Measurements from ENCODE around the gene PHKG2. TPM values are rescaled to one million over a fixed set of nuclear protein-coding genes. Genes with fewer than 3 reads are reported as not detected.

Gene PHKG2
- total and polyA plus RNA-seq, 3 donors from 2014 or later: 78.4 to 312 (median 129) TPM

GRCh38 chr16:30793508-30794069 lies 45.4 kb downstream of the PHKG2 start:
- Histone ChIP-seq H3K9me3 (no peaks in the 10 kb centered on the region), H3K27ac (no peak overlapping the region), H3K4me3 (no peak overlapping the region), H3K27me3 (no peaks in the 10 kb centered on the region), H3K36me3 (ENCODE audit: low read depth, missing control alignments) (no peaks in the 10 kb centered on the region), H3K4me1 (no peaks in the 10 kb centered on the region)
- no peak for TF ChIP-seq CTCF (IDR thresholded peaks at IDR 0.05)
- TF ChIP-seq POLR2A (IDR thresholded peaks at IDR 0.05): no peak
- 76 to 83% methylated on average over 6 to 7 of the region's 7 CpGs for WGBS, 2 donors
- intact Hi-C loops (cut with DNase I; ENCODE audit: low total_unique reads): no loop called here
- DNase-seq: no peak

- WGBS, 2 donors: 88 to 92% methylated on average over 3 of the region's 3 CpGs
- Histone ChIP-seq H3K4me1 (no peaks in the 10 kb centered on the region), H3K27ac (no peak overlapping the region), H3K36me3 (ENCODE audit: low read depth, missing control alignments) (no peaks in the 10 kb centered on the region), H3K4me3 (no peak overlapping the region), H3K9me3 (no peaks in the 10 kb centered on the region), H3K27me3 (no peaks in the 10 kb centered on the region)
- intact Hi-C loops (cut with DNase I; ENCODE audit: low total_unique reads): no loop called here
- TF ChIP-seq CTCF (IDR thresholded peaks at IDR 0.05) (no peak), POLR2A (IDR thresholded peaks at IDR 0.05) (no peak)
- DNase-seq: no peak
Measured at GRCh38 chr16:30794634-30795033, 46.4 kb downstream of the PHKG2 start.

GRCh38 chr16:30797670-30798309 lies 49.6 kb downstream of the PHKG2 start:
- Histone ChIP-seq H3K27ac (no peak overlapping the region), H3K27me3 (no peaks in the 10 kb centered on the region), H3K36me3 (ENCODE audit: low read depth, missing control alignments) (no peaks in the 10 kb centered on the region), H3K4me3 (no peak overlapping the region), H3K9me3 (no peaks in the 10 kb centered on the region), H3K4me1 (no peaks in the 10 kb centered on the region)
- WGBS, 2 donors: 82 to 85% methylated on average over 8 of the region's 8 CpGs
- no peak for DNase-seq
- intact Hi-C loops (cut with DNase I; ENCODE audit: low total_unique reads): no loop called here
- TF ChIP-seq POLR2A (IDR thresholded peaks at IDR 0.05) (no peak), CTCF (IDR thresholded peaks at IDR 0.05) (no peak)

Small RNA genes lying within 50 kb of the gene (small RNA-seq; reads per million reads assigned to genes)
- gene RNU6-1043P (0 reads per million in 2 donors), gene SNORA30 (1.5 to 7.0 reads per million in 2 donors)

Other genes with a start within 250 kb of the PHKG2 start
- gene ZNF768, start 221.9 kb upstream of the PHKG2 start, total RNA-seq: 10 to 100 TPM; 52.2 to 64.3 TPM
- 52.3 TPM for gene ZNF768, start 221.9 kb upstream of the PHKG2 start, polyA plus RNA-seq (ENCODE audit: insufficient read depth, low read depth, low replicate concordance)
- 10 to 100 TPM; 18.7 to 23.3 TPM for gene ZNF747, start 213.6 kb upstream of the PHKG2 start, total RNA-seq
- gene ZNF747, start 213.6 kb upstream of the PHKG2 start, polyA plus RNA-seq (ENCODE audit: insufficient read depth, low read depth, low replicate concordance): 13.1 TPM
- 10 to 100 TPM; 21.9 to 23.2 TPM for gene ZNF764, start 190.1 kb upstream of the PHKG2 start, total RNA-seq
- 11.3 TPM for gene ZNF764, start 190.1 kb upstream of the PHKG2 start, polyA plus RNA-seq (ENCODE audit: insufficient read depth, low read depth, low replicate concordance)
- 10 to 100 TPM; 21.7 to 54.6 TPM for gene ZNF688, start 176.7 kb upstream of the PHKG2 start, total RNA-seq
- 38.5 TPM for gene ZNF688, start 176.7 kb upstream of the PHKG2 start, polyA plus RNA-seq (ENCODE audit: insufficient read depth, low read depth, low replicate concordance)
- 10 to 100 TPM; 14.8 to 17.1 TPM for gene ZNF785, start 162.7 kb upstream of the PHKG2 start, total RNA-seq
- 5.9 TPM for gene ZNF785, start 162.7 kb upstream of the PHKG2 start, polyA plus RNA-seq (ENCODE audit: insufficient read depth, low read depth, low replicate concordance)
- 10 to 100 TPM; 33.0 to 41.3 TPM for gene ZNF689, start 138.0 kb upstream of the PHKG2 start, total RNA-seq
- 82.7 TPM for gene ZNF689, start 138.0 kb upstream of the PHKG2 start, polyA plus RNA-seq (ENCODE audit: insufficient read depth, low read depth, low replicate concordance)
- 10 to 100 TPM; 60.0 to 66.3 TPM for gene PRR14, start 97.5 kb upstream of the PHKG2 start, total RNA-seq
- 37.0 TPM for gene PRR14, start 97.5 kb upstream of the PHKG2 start, polyA plus RNA-seq (ENCODE audit: insufficient read depth, low read depth, low replicate concordance)
- gene FBRS, start 90.0 kb upstream of the PHKG2 start, total RNA-seq: 100 to 1,000 TPM; 140 to 165 TPM
- 302 TPM for gene FBRS, start 90.0 kb upstream of the PHKG2 start, polyA plus RNA-seq (ENCODE audit: insufficient read depth, low read depth, low replicate concordance)
- gene SRCAP, start 49.3 kb upstream of the PHKG2 start, total RNA-seq: 10 to 100 TPM; 74.3 to 80.8 TPM
- 44.3 TPM for gene SRCAP, start 49.3 kb upstream of the PHKG2 start, polyA plus RNA-seq (ENCODE audit: insufficient read depth, low read depth, low replicate concordance)
- gene CFAP119, start 13.6 kb downstream of the PHKG2 start, total RNA-seq: 10 to 100 TPM; 31.5 to 54.2 TPM
- gene CFAP119, start 13.6 kb downstream of the PHKG2 start, polyA plus RNA-seq (ENCODE audit: insufficient read depth, low read depth, low replicate concordance): 43.3 TPM
- gene RNF40, start 13.9 kb downstream of the PHKG2 start, total RNA-seq: 100 to 1,000 TPM; 143 to 162 TPM
- gene RNF40, start 13.9 kb downstream of the PHKG2 start, polyA plus RNA-seq (ENCODE audit: insufficient read depth, low read depth, low replicate concordance): 219 TPM
- gene ZNF629, start 38.8 kb downstream of the PHKG2 start, total RNA-seq: 10 to 100 TPM; 19.4 to 21.9 TPM
- 11.2 TPM for gene ZNF629, start 38.8 kb downstream of the PHKG2 start, polyA plus RNA-seq (ENCODE audit: insufficient read depth, low read depth, low replicate concordance)
- 10 to 100 TPM; 49.6 to 57.4 TPM for gene BCL7C, start 145.7 kb downstream of the PHKG2 start, total RNA-seq
- gene BCL7C, start 145.7 kb downstream of the PHKG2 start, polyA plus RNA-seq (ENCODE audit: insufficient read depth, low read depth, low replicate concordance): 40.2 TPM
- 1 to 10 TPM; 5.9 to 9.0 TPM for gene CTF1, start 148.2 kb downstream of the PHKG2 start, total RNA-seq
- 5.6 TPM for gene CTF1, start 148.2 kb downstream of the PHKG2 start, polyA plus RNA-seq (ENCODE audit: insufficient read depth, low read depth, low replicate concordance)
- gene FBXL19, start 175.1 kb downstream of the PHKG2 start, total RNA-seq: 100 to 1,000 TPM; 142 to 149 TPM
- 47.0 TPM for gene FBXL19, start 175.1 kb downstream of the PHKG2 start, polyA plus RNA-seq (ENCODE audit: insufficient read depth, low read depth, low replicate concordance)
- 10 to 100 TPM; 68.6 to 75.0 TPM for gene ORAI3, start 200.6 kb downstream of the PHKG2 start, total RNA-seq
- 29.1 TPM for gene ORAI3, start 200.6 kb downstream of the PHKG2 start, polyA plus RNA-seq (ENCODE audit: insufficient read depth, low read depth, low replicate concordance)
- 10 to 100 TPM; 45.7 to 45.8 TPM for gene SETD1A, start 209.3 kb downstream of the PHKG2 start, total RNA-seq
- 41.4 TPM for gene SETD1A, start 209.3 kb downstream of the PHKG2 start, polyA plus RNA-seq (ENCODE audit: insufficient read depth, low read depth, low replicate concordance)
- gene HSD3B7, start 236.8 kb downstream of the PHKG2 start, total RNA-seq: 1 to 10 TPM; 5.7 to 7.4 TPM
- gene HSD3B7, start 236.8 kb downstream of the PHKG2 start, polyA plus RNA-seq (ENCODE audit: insufficient read depth, low read depth, low replicate concordance): 8.9 TPM